Activated T-cell treated with anti-CD3 and anti-CD28 coated beads, Interleukin-2, amount 50 U/mL, for 72 hours (primary cell): ENCODE results near the gene KLHDC4. TPM values are rescaled to one million over a fixed set of nuclear protein-coding genes. Genes with fewer than 3 reads are reported as not detected.

Experiments used
- ATAC-seq, 2 donors: fragments of 150-1000 bp; cut with Tn5 transposase; replicated peaks in 1 of 2; 2 replicates each; pipeline ENCODE4 v1.10.0; 2021; ENCODE audit warnings: moderate library complexity in 2 of 2, mild to moderate bottlenecking in 1 of 2
- DNase-seq, 2 donors: peaks; one replicate each; pipeline ENCODE4 v3.0.0; 2021 to 2022; ENCODE audit warnings: mixed read lengths in 1 of 2
- H3K27ac Mint-ChIP-seq: one replicate; pipeline ENCODE4 v1.8.0; 2022; ENCODE audit warnings: mild to moderate bottlenecking, moderate library complexity, mixed read lengths
- H3K27me3 Mint-ChIP-seq: one replicate; pipeline ENCODE4 v1.8.0; 2022; ENCODE audit warnings: low read depth, mixed read lengths
- H3K36me3 Mint-ChIP-seq, 2 donors: one replicate each; pipeline ENCODE4 v1.8.0; 2022; ENCODE audit warnings: mixed read lengths in 2 of 2, mild to moderate bottlenecking in 1 of 2; ENCODE audit not compliant: insufficient read depth in 2 of 2
- H3K4me1 Mint-ChIP-seq: one replicate; pipeline ENCODE4 v1.8.0; 2022; ENCODE audit warnings: low read depth, mixed read lengths
- H3K4me3 Mint-ChIP-seq, 2 donors: one replicate each; pipeline ENCODE4 v1.8.0; 2022; ENCODE audit warnings: mild to moderate bottlenecking in 2 of 2, mixed read lengths in 2 of 2, moderate library complexity in 2 of 2
- H3K9me3 Mint-ChIP-seq, 2 donors: one replicate each; pipeline ENCODE4 v1.8.0; 2022; ENCODE audit warnings: mixed read lengths in 2 of 2
- total RNA-seq, 2 donors: library from RNA; stranded (reverse); gene quantifications; one replicate each; pipeline ENCODE4 v1.2.3, GENCODE V29; 2022

KLHDC4 gene
- total RNA-seq, 2 donors from 2014 or later: 85.5 to 108 TPM

- Mint-ChIP-seq H3K36me3 (peaks cover 3 to 19% of the 10 kb centered on the region in 2 donors), H3K4me3 (no peak overlapping the region), H3K27me3 (no peaks in the 10 kb centered on the region), H3K27ac (peak overlapping the region; percentile 70), H3K9me3 (no peaks in the 10 kb centered on the region), H3K4me1 (peaks cover 30% of the 10 kb centered on the region)
- ATAC-seq (no peak), DNase-seq (no peak)
Observed at GRCh38 chr16:87715658-87716057, 50.1 kb downstream of the KLHDC4 start.

DNA sequence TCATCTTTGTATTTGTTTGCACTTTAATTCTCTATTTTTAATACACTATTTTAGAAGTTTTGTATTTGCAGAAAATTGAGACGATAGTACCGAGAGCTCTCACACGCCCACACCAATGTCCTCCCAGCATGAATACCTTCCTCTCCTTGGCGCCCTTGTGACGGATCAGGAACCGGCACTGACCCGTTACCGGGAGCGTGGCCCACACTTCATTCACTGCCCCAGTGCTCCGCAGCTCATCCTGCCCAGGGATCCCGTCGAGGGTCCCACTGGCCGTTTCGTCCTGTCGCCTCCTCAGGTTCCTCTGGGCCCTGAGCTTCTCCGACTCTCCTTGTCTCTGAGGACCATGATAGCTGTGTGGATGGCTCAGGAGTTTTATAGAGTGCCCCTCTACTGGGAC lies 50.6 kb downstream of the KLHDC4 start:
- ATAC-seq: no peak
- H3K4me3 Mint-ChIP-seq: no peak overlapping the region
- no peaks in the 10 kb centered on the region for H3K27me3 Mint-ChIP-seq
- peaks cover 3 to 19% of the 10 kb centered on the region in 2 donors for H3K36me3 Mint-ChIP-seq
- H3K9me3 Mint-ChIP-seq: no peaks in the 10 kb centered on the region
- H3K4me1 Mint-ChIP-seq: peaks cover 30% of the 10 kb centered on the region
- H3K27ac Mint-ChIP-seq: peak overlapping the region; percentile 70
- DNase-seq: no peak

DNA sequence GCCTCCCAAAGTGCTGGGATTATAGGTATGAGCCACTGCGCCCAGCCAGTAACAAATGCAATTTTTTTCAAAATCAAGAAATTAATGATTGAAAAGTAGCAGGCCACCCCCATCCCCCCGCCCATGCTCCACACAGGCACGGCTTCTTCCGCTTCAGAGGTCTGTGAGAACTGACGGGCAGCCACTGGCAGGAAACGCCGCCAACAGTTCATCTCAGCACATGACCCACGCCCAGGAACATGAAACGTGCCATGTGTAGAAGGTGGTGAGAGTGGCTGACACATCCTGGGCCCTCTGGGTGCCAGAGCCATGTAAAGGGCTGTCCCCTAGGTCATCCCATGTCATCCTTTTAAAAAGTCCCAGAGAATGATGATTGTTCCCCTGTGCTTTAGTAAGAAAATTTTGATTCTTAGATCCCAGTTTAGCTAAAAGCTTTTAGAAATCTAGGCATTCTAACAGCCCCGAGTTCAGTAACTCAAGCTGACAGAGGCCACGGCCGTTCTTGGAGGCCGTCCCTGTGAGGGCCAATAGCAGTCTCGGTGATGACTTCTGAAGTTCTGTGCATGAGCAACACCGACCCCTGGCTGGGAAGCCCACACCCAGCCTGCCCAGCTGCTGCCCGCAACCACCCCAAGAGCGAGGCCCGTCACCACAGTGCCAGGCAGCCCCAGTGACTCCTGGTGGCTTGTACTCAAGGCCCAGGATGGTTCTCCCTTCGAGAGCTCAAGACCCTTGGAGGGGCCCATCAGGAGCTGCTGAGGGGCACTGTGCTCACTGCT lies 52.1 kb downstream of the KLHDC4 start:
- ATAC-seq (peak; percentile 85 to 90), DNase-seq (peak; percentile 48 to 59)
- Mint-ChIP-seq H3K27me3 (no peaks in the 10 kb centered on the region), H3K4me3 (peak overlapping the region in 1 of 2 donors; percentile 20), H3K36me3 (peaks cover 3 to 12% of the 10 kb centered on the region in 2 donors), H3K4me1 (peaks cover 30% of the 10 kb centered on the region), H3K27ac (no peak overlapping the region), H3K9me3 (no peaks in the 10 kb centered on the region)

DNA sequence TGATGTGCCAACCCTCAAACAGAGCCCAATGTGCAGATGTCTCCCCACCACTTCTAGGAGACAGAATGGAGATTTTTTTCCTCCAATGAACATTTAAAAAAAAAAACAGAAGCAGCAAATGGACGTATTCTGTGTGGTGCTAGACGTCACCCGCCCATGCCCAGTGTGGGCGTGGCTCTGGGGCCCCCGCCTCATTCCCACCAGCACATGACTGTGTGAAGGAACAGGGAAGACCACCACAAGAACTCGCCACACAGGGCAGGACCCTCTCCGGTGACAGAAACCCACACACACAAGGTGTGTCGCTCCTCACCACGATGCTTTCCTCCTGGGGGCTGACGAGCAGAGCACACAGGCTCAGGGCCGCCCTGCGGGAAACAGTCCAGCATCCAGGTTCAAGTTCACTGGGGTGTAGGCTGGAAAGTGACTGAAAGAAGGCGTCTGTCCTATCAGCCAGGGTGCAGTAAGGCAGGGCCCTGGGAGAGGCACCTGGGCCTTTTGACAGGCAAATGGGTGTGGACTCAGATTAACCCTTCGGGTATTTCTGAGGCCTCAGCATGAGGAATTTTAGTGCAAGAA lies 53.5 kb downstream of the KLHDC4 start:
- Mint-ChIP-seq H3K9me3 (no peaks in the 10 kb centered on the region), H3K4me3 (no peak overlapping the region), H3K36me3 (peaks cover 3 to 14% of the 10 kb centered on the region in 2 donors), H3K4me1 (peaks cover 30% of the 10 kb centered on the region), H3K27me3 (no peaks in the 10 kb centered on the region), H3K27ac (no peak overlapping the region)
- ATAC-seq (no peak), DNase-seq (no peak)

DNA sequence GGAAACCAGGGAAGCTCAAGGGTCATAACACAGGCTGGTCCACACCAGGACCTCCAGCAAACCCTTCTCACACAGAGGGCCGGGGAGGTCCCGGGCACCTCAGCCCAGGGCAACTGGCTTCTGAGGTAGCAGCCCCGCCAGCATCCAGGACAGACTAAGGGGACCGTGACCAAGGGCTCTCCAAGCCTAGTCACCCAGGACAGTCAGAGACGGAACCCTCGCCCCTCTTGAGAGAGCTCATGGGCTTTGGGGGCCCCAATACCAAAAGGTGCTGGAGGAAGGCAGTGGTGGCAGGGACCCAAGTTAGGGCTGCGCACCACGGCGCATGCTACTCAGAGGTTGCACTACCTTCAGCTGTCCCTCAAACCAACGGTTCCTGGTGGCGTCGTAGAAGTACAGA lies 54.9 kb downstream of the KLHDC4 start:
- no peaks in the 10 kb centered on the region for H3K27me3 Mint-ChIP-seq
- H3K36me3 Mint-ChIP-seq: peaks cover 3 to 14% of the 10 kb centered on the region in 2 donors
- H3K9me3 Mint-ChIP-seq: no peaks in the 10 kb centered on the region
- peaks cover 29% of the 10 kb centered on the region for H3K4me1 Mint-ChIP-seq
- H3K4me3 Mint-ChIP-seq: no peak overlapping the region
- DNase-seq: no peak
- no peak for ATAC-seq
- no peak overlapping the region for H3K27ac Mint-ChIP-seq

DNA sequence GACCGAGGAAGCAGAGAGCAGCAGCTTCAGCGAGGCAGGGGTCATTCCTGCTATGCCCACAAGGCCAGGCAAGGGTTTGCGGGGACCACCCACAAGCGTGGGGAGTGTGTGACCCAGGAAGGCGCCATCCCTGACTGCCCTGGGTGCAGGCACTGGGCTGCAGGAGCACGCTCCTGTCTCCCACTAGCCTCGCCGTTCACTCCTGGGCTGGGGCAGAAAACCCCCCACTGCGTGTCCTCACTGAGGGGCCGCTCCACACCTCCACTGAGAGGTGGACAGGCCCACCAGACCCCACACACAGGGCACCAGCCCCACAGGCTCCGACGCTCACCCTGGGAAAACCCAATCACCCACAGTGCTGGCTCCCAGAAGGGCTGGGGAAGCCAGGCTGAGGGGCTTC lies 56.1 kb downstream of the KLHDC4 start:
- Mint-ChIP-seq H3K36me3 (peaks cover 0 to 10% of the 10 kb centered on the region in 2 donors), H3K9me3 (no peaks in the 10 kb centered on the region), H3K4me1 (peaks cover 17% of the 10 kb centered on the region), H3K4me3 (no peak overlapping the region), H3K27me3 (no peaks in the 10 kb centered on the region), H3K27ac (no peak overlapping the region)
- no peak for DNase-seq
- no peak for ATAC-seq

GRCh38 chr16:87708881-87709638 lies 56.7 kb downstream of the KLHDC4 start:
- Mint-ChIP-seq H3K36me3 (peaks cover 0 to 8% of the 10 kb centered on the region in 2 donors), H3K27ac (no peak overlapping the region), H3K27me3 (no peaks in the 10 kb centered on the region), H3K4me3 (no peak overlapping the region), H3K4me1 (peaks cover 12% of the 10 kb centered on the region), H3K9me3 (no peaks in the 10 kb centered on the region)
- no peak for ATAC-seq
- no peak for DNase-seq

- ATAC-seq (no peak), DNase-seq (no peak)
- no peak overlapping the region for H3K4me3 Mint-ChIP-seq
- H3K36me3 Mint-ChIP-seq: peaks cover 0 to 10% of the 10 kb centered on the region in 2 donors
- no peaks in the 10 kb centered on the region for H3K9me3 Mint-ChIP-seq
- no peaks in the 10 kb centered on the region for H3K27me3 Mint-ChIP-seq
- H3K27ac Mint-ChIP-seq: no peak overlapping the region
- H3K4me1 Mint-ChIP-seq: peaks cover 12% of the 10 kb centered on the region
Observed at GRCh38 chr16:87707714-87708580, 57.8 kb downstream of the KLHDC4 start.

GRCh38 chr16:87707097-87707496 lies 58.7 kb downstream of the KLHDC4 start:
- Mint-ChIP-seq H3K4me1 (peaks cover 18% of the 10 kb centered on the region), H3K9me3 (no peaks in the 10 kb centered on the region), H3K27me3 (no peaks in the 10 kb centered on the region), H3K36me3 (peaks cover 0 to 10% of the 10 kb centered on the region in 2 donors), H3K27ac (no peak overlapping the region), H3K4me3 (no peak overlapping the region)
- ATAC-seq (no peak), DNase-seq (no peak)

DNA sequence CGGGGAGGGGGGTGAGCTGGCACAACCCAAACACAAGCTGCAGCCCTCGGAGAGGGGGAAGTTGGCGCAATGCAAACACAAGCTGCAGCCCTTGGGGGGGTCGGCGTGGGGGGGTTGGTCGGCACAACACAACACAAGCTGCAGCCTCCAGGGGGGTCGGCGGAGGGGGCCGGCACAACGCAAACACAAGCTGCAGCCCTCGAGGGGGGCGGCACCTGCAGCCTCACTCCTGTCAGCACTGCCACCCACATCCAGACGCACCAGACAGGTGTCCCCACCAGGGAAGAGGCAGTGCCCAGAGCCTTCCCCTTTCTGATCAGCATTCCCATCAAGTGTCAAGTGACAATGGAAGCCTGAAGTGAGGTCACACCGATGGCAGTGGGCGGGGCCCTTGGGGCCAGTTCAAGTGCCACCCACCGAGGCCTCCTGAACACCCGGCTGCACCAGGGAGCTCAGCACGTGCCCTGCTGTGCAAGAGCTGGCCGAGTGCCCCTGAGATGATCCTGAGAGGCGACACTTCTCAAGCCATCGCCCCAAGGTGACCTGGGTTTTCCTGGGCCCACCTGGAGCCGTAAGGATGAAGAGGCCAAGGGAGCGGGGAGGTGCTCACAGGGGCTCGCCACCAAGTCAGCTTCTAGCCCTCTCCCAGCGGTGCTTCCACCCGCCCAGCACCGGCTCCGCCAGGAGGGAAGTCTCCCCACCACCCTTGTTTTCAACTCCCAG lies 59.3 kb downstream of the KLHDC4 start:
- H3K27me3 Mint-ChIP-seq: no peaks in the 10 kb centered on the region
- DNase-seq (no peak), ATAC-seq (no peak)
- H3K4me1 Mint-ChIP-seq: peaks cover 25% of the 10 kb centered on the region
- H3K9me3 Mint-ChIP-seq: no peaks in the 10 kb centered on the region
- H3K4me3 Mint-ChIP-seq: no peak overlapping the region
- H3K27ac Mint-ChIP-seq: no peak overlapping the region
- H3K36me3 Mint-ChIP-seq: peaks cover 0 to 9% of the 10 kb centered on the region in 2 donors

- ATAC-seq (no peak), DNase-seq (no peak)
- H3K9me3 Mint-ChIP-seq: no peaks in the 10 kb centered on the region
- H3K27me3 Mint-ChIP-seq: no peaks in the 10 kb centered on the region
- H3K4me3 Mint-ChIP-seq: no peak overlapping the region
- H3K27ac Mint-ChIP-seq: no peak overlapping the region
- H3K36me3 Mint-ChIP-seq: peaks cover 0 to 9% of the 10 kb centered on the region in 2 donors
- H3K4me1 Mint-ChIP-seq: peaks cover 31% of the 10 kb centered on the region
Observed at GRCh38 chr16:87705771-87706277, 60.0 kb downstream of the KLHDC4 start.

- ATAC-seq (no peak), DNase-seq (no peak)
- Mint-ChIP-seq H3K4me1 (peaks cover 32% of the 10 kb centered on the region), H3K4me3 (no peak overlapping the region), H3K9me3 (no peaks in the 10 kb centered on the region), H3K27ac (no peak overlapping the region), H3K36me3 (peaks cover 0 to 5% of the 10 kb centered on the region in 2 donors), H3K27me3 (no peaks in the 10 kb centered on the region)
Observed at GRCh38 chr16:87704754-87705353, 60.9 kb downstream of the KLHDC4 start.
